HG02938 (cell line): Measurements from ENCODE around the gene HPCAL1.
"Not testable (repeated sequence)": the region's sequence is repeated elsewhere in the genome, so short reads cannot be mapped to it uniquely, and the experiment has no call there.

Experiments
- ATAC-seq: cut with Tn5 transposase; IDR thresholded peaks from one replicate; pipeline ENCODE4 v1.9.1; 2021; ENCODE audit warnings: mild to moderate bottlenecking, moderate library complexity; ENCODE audit not compliant: unreplicated experiment

The HPCAL1 gene

DNA sequence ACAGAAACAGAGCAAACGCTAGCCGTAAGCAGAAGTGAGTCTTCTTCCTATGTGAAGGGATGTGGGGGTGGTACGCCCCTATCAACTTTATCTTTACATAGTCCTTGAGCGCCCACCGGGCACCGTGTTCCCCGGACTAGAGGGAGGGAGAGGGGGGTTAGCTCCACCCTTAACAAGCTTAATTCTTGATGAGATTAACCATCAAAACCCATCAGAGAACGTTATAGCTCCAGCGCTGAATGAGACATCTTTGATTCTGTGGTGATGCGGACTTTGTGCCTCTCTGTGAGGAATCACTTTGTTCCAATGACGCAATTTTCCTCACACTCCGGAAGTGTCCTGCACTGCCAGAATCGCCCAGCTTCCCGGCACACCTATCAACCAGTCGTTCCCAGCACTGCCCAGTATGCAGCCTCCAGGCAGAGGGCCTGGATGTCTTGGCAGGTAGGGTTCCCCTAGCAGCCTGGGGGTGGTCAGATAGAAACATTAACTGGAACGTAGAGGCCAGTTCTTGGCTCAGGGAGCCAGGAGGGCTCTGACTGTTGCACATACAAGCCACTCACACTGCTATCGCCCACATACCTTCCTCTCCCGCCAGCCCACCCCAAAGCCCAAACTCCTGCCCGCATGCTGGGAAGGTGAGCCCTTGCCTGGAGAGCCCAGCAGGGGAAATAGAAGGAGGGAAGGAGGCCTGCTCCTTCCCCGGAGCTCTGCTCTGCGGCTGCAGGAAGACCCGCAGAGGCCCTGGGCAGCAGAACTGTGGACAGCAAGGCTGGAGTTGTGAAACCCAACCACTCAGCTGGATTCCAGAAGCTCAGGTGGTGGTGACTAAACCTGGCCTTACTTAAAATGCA lies 147.4 kb downstream of the HPCAL1 start:
- ATAC-seq = no peak

- no peak for ATAC-seq
Measured at GRCh38 chr2:10451819-10452218, 149.1 kb downstream of the HPCAL1 start.

DNA sequence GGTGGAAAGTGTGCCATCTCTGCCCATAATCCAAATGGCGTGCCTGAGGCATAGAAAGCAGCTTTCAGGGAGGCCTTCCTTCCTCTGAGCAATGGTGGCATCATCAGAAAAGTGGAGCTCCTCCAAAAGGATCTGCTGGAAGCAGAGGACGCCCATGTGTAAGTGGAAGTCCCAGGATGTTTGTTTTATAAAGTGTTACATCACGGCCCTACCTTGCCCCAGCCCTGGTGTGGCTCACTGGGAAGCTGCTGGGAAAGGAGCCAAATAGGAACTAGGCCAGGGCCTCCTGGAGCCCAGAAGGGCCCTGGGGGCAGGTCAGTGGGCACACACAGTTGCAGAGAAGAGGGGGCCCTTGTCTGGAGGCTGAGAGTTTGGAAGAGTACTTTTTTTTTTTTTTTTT lies 149.6 kb downstream of the HPCAL1 start:
- no peak for ATAC-seq

DNA sequence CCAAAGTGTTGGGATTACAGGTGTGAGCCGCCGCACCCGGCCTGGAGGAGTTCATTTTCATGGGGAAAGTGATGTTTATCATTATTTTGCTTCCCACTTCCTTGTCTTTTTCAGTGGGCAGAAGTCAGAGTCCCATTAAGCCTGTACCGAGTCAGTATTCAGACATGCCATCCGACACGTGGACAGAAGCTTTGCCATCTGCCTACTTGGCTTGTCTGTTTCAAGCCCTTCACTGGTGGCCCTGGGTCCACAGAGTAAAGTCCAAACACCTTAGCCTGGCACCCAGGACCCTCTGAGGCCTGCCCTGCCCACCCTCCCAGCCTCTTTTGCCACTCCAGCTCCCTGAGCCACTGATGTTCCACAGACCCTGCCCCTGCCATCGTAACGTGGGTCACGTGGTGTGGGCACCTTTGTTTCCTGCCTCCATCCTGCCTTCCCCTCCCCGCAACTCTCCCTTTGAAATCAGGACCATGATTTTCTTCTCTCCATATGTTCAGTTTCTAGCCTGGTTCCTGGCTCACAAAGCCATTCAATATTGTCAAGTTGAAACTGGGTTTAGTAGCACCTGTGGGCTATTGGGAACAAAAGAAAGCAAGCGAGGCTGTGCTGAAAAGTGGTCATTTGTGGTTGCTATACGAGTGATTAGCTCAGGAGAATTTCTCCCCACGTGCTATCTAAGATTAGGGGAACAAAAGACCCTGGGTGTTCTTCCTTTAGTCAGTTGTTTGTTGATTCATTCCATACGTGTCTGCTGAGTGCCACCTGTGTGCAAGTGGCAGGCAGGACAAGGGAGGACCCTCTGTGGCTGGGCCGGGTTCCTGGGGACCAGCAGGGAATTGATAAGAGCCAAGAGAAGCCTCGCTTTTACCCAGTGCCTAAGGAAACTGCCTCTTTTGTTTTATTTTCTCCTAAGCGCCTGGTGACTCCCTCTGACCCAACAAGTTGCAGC lies 150.5 kb downstream of the HPCAL1 start:
- no peak for ATAC-seq

DNA sequence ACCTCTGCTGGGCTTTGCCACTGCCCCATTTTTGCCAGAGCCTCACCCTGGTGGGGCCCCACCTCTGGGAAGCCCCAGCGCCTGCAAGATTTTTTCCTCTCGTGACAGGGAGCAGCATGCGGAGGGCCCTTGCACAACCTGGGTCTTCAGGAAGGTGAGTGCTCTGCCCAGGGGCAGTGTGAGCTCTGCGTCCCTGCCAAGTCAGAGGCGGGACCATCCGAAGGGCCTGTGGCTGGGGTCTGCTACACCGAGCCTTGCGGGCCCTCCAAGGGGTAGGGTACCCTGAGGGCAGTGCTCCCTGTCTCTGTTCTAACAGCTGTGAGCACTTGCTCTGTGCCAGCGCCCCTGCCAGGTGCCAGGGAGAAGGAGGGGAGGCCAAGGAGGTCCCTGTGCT lies 151.2 kb downstream of the HPCAL1 start:
- no peak for ATAC-seq

- ATAC-seq = no peak
Measured at GRCh38 chr2:10454505-10454904, 151.8 kb downstream of the HPCAL1 start.

- not testable (repeated sequence) for ATAC-seq
Measured at GRCh38 chr2:10457195-10457594, 154.5 kb downstream of the HPCAL1 start.

GRCh38 chr2:10457846-10458598 lies 155.3 kb downstream of the HPCAL1 start:
- no peak for ATAC-seq

GRCh38 chr2:10460366-10460796 lies 157.7 kb downstream of the HPCAL1 start:
- ATAC-seq = no peak

DNA sequence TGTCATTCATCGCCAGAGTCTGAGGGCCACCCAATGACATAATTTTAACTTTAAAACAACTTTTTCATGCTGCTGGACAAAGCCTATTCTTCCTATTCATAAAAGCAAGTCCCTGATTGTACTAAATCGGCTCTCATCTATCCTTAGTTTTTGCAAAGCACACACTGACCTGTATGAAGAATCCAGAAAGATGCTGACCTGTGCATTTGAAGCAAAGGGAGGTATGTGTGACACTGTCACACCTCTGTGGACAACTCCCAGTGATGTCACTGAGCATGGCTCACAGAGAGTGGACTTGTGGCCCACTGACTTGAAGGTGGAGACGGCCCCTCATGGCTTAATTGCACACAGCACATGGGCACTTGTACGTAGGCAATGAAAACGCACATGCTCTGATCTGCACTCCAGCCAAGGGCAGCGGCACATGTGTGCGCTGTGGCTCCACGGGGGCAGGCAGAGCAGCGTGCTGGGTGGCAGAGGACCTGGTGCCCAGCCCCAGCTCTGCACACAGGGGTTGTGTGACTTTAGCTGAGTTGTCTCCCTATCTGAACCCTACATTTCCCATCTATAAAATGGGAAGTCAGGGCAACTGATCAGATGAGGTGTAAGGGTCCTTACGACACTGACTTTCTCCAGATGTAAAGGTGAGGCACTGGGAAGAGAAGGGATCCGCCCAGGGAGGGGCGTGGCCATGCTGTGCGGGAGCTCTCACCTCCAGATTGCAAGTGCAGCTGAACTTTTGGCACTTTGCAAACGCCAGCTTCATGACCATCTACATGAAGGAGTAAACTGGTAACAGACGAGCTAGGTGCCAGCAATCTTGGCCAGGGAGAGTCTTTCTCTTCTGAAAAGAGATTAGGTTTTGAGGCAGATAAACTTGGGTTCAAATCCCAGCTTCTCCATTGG lies 159.7 kb downstream of the HPCAL1 start:
- no peak for ATAC-seq

DNA sequence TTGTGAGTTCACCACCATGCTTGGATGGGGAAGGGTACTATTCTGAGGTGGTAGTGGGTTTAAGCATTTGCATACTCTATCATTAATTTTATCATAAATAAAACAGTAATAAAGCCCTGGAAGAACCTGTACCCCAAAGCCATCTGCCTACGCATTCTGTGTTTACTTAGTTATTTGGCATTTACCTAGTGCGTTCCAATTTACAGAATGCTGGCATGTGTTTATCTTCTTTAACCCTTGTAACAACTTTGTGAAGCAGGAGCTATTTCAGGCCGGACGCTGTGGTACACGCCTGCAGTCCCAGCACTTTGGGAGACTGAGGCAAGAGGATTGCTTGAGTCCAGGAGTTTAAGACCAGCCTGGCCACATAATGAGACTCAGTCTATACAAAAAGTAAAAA lies 163.2 kb downstream of the HPCAL1 start:
- ATAC-seq = no peak

GRCh38 chr2:10466801-10467200 lies 164.1 kb downstream of the HPCAL1 start:
- ATAC-seq = no peak

- ATAC-seq = no peak
Measured at GRCh38 chr2:10467401-10467800, 164.7 kb downstream of the HPCAL1 start.

DNA sequence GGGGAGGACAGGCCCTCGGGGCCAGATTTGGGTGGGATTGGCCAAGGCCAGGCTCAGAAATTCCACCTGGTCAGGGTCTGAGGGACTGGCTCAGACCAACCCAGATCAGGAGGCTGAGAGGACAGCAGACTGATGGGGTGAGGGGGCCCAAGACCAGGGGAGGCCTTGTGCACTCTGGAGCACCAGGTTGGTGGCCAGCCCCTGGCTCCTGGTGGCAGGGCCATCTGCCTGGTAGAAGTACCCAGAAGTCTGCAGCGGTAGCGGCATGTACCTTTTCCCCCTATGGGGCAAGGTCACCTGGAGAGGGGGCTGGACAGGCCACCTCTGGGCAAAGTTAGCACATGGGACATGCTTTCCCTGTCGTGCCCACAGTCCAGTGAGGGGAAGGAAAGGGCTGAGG lies 166.6 kb downstream of the HPCAL1 start:
- ATAC-seq = no peak

GRCh38 chr2:10469955-10470608 lies 167.4 kb downstream of the HPCAL1 start:
- no peak for ATAC-seq

GRCh38 chr2:10471046-10471571 lies 168.4 kb downstream of the HPCAL1 start:
- ATAC-seq = no peak

DNA sequence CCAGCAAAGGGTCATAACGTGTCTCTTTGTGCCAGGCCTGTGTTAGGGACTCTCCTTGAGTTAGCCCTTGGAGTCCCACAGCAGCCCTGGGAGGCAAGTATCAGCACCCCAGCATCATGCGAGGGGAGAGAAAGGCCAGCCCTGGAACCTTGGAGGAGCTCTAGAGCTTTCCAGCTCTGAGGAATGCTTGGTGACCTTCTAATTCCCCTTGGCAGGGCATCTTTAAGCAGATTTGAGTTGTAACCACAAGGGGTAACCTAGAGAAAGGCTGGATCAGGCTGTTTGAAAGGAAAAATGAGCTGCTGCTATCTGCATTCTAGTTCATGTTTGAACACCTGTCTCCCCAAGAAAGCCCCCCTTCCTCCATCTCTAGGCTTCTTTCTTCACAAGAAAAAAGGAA lies 169.3 kb downstream of the HPCAL1 start:
- ATAC-seq = no peak

- ATAC-seq = no peak
Measured at GRCh38 chr2:10473121-10473756, 170.5 kb downstream of the HPCAL1 start.

DNA sequence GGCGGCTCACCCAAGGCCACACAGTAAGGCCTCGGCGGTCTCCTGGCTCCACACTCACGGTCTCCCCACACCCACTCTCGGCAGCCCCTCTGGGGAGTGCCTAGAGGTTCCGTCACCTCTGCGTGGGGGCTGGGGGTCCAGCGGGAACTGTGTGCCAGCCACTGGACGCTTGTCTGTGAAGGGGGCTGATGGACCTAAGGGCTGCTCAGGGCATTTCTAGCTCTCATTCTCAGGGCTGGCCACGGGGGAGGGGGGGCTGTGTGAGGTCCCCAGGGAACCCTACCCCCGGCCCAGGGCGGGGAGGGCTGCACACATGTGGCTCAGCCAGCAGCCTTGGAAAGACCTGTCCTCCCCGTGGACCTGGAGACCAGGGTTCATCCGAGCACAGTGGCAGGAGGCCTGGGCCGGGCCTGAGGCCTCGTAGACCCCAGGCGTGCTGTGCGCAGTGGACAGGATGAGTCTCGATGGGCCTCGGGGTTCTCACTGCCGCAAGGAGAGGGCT lies 172.6 kb downstream of the HPCAL1 start:
- ATAC-seq = no peak
